Fibroblast of the conjunctiva (primary cell): ENCODE results near the gene MRPL3.

Source experiments
- DNase-seq: peaks from one replicate; pipeline ENCODE4 v3.0.0-alpha.2; 2010; ENCODE audit warnings: low read depth

MRPL3 gene

GRCh38 chr3:131502530-131503319 lies at the start of gene MRPL3:
Gene MRPL3 (minus strand): TSS chr3:131502971. CDS start chr3:131502821, 150 bp downstream.
- peak; percentile 72 for DNase-seq

- DNase-seq = no peak
These were observed 49.0 kb upstream of the MRPL3 start for GRCh38 chr3:131551761-131552160.

GRCh38 chr3:131550562-131551465 lies 48.0 kb upstream of the MRPL3 start:
- DNase-seq = no peak

- no peak for DNase-seq
These were observed 46.6 kb upstream of the MRPL3 start for GRCh38 chr3:131549340-131549739.

- no peak for DNase-seq
These were observed 44.8 kb upstream of the MRPL3 start for GRCh38 chr3:131547585-131547984.

GRCh38 chr3:131546441-131546840 lies 43.7 kb upstream of the MRPL3 start:
- no peak for DNase-seq

GRCh38 chr3:131544557-131544956 lies 41.8 kb upstream of the MRPL3 start:
- no peak for DNase-seq

- DNase-seq = peak; percentile 80
These were observed 40.9 kb upstream of the MRPL3 start for GRCh38 chr3:131543714-131544113.

GRCh38 chr3:131541288-131541687 lies 38.5 kb upstream of the MRPL3 start:
- DNase-seq = no peak

- no peak for DNase-seq
These were observed 38.0 kb upstream of the MRPL3 start for GRCh38 chr3:131540821-131541220.

GRCh38 chr3:131540143-131540542 lies 37.4 kb upstream of the MRPL3 start:
- DNase-seq = no peak

- DNase-seq = no peak
These were observed 36.2 kb upstream of the MRPL3 start for GRCh38 chr3:131538968-131539367.

GRCh38 chr3:131537531-131537930 lies 34.8 kb upstream of the MRPL3 start:
- DNase-seq = no peak

- no peak for DNase-seq
These were observed 32.8 kb upstream of the MRPL3 start for GRCh38 chr3:131535596-131535995.

GRCh38 chr3:131535131-131535530 lies 32.4 kb upstream of the MRPL3 start:
- no peak for DNase-seq

- no peak for DNase-seq
These were observed 29.9 kb upstream of the MRPL3 start for GRCh38 chr3:131532645-131533044.

GRCh38 chr3:131530843-131531242 lies 28.1 kb upstream of the MRPL3 start:
- no peak for DNase-seq

- no peak for DNase-seq
These were observed 27.6 kb upstream of the MRPL3 start for GRCh38 chr3:131530388-131530787.

- DNase-seq = peak; percentile 47
These were observed 24.1 kb upstream of the MRPL3 start for GRCh38 chr3:131526801-131527347.

- no peak for DNase-seq
These were observed 15.9 kb upstream of the MRPL3 start for GRCh38 chr3:131518680-131519079.

GRCh38 chr3:131505421-131505820 lies 2.6 kb upstream of the MRPL3 start:
- no peak for DNase-seq

- DNase-seq = peak; percentile 34
These were observed 507 bp upstream of the MRPL3 start for GRCh38 chr3:131503320-131503635.

GRCh38 chr3:131501949-131502348 lies 822 bp downstream of the MRPL3 start:
- no peak for DNase-seq
